ENCODE measurements around the gene GRIK4.

DNA sequence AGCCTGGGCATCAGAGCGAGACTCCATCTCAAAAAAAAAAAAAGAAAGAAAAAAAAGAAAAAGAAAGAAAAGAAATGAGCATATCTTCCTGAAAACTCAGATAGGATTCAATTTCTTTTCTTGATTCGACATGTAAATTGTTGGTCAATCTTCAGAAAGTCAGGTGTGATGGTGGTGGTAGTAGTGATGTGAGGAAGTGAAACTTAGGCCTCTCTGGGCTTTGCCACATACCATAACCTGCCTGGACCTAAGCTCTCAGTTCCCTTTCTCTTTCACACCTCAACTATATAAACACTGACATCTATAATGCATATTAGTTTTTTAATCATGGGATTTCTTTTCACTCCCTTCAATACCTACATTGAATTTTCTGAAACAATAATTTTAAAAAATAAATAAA, 414.4 kb downstream of the GRIK4 start:
- TF ChIP-seq NCOR1 (IDR thresholded peaks at IDR 0.05), result no peak
- TF ChIP-seq, protein P1, sequence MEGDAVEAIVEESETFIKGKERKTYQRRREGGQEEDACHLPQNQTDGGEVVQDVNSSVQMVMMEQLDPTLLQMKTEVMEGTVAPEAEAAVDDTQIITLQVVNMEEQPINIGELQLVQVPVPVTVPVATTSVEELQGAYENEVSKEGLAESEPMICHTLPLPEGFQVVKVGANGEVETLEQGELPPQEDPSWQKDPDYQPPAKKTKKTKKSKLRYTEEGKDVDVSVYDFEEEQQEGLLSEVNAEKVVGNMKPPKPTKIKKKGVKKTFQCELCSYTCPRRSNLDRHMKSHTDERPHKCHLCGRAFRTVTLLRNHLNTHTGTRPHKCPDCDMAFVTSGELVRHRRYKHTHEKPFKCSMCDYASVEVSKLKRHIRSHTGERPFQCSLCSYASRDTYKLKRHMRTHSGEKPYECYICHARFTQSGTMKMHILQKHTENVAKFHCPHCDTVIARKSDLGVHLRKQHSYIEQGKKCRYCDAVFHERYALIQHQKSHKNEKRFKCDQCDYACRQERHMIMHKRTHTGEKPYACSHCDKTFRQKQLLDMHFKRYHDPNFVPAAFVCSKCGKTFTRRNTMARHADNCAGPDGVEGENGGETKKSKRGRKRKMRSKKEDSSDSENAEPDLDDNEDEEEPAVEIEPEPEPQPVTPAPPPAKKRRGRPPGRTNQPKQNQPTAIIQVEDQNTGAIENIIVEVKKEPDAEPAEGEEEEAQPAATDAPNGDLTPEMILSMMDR (IDR thresholded peaks at IDR 0.05 in 2 of 3, conservative IDR thresholded peaks at IDR 0.05 in 1 of 3; ENCODE audit: insufficient read depth in 2 of 3, low read depth in 1 of 3, low read length in 3 of 3), result no peak
- TF ChIP-seq NFYB (IDR thresholded peaks at IDR 0.05; ENCODE audit: extremely low read depth, insufficient read length), result no peak
- no peak for TF ChIP-seq ZNF274 (IDR thresholded peaks at IDR 0.05; ENCODE audit: borderline replicate concordance, low read depth, low read length)
- TF ChIP-seq ZNF384 (IDR thresholded peaks at IDR 0.05; ENCODE audit: low read depth, low read length), result no peak
- no peak for TF ChIP-seq MYBL2 (IDR thresholded peaks at IDR 0.05; ENCODE audit: low read depth)
- TF ChIP-seq MYBL2 (CRISPR knock-in tag; IDR thresholded peaks at IDR 0.05; ENCODE audit: borderline replicate concordance), result no peak
- TF ChIP-seq, protein P2, sequence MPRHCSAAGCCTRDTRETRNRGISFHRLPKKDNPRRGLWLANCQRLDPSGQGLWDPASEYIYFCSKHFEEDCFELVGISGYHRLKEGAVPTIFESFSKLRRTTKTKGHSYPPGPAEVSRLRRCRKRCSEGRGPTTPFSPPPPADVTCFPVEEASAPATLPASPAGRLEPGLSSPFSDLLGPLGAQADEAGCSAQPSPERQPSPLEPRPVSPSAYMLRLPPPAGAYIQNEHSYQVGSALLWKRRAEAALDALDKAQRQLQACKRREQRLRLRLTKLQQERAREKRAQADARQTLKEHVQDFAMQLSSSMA (CRISPR knock-in tag; IDR thresholded peaks at IDR 0.05), result no peak
- TF ChIP-seq ZNF444 (CRISPR knock-in tag; IDR thresholded peaks at IDR 0.05), result no peak
- TF ChIP-seq ZZZ3 (IDR thresholded peaks at IDR 0.05), result no peak

Data from K562 (cell line).